Lower lobe of right lung (tissue), 2 donors: Measurements from ENCODE around the gene CYB5D1. TPM values are rescaled to one million over a fixed set of nuclear protein-coding genes. Genes with fewer than 3 reads are reported as not detected.

Source experiments
- ATAC-seq, 2 donors: fragments of 200-7000 bp; cut with Tn5 transposase; one replicate each; pipeline ENCODE4 v1.9.1; 2020 to 2022; ENCODE audit warnings: mild to moderate bottlenecking in 2 of 2, moderate library complexity in 2 of 2
- DNase-seq: peaks from one replicate; pipeline ENCODE4 v3.0.0-alpha.2; 2020
- H3K27ac ChIP-seq: fragments of 200-600 bp; one replicate; pipeline ENCODE4 v1.8.0; 2022
- H3K27me3 ChIP-seq: fragments of 200-600 bp; one replicate; pipeline ENCODE4 v1.8.0; 2022; ENCODE audit warnings: low read depth
- H3K36me3 ChIP-seq: fragments of 200-600 bp; one replicate; pipeline ENCODE4 v1.8.0; 2022; ENCODE audit warnings: mild to moderate bottlenecking
- H3K4me1 ChIP-seq: fragments of 200-600 bp; one replicate; pipeline ENCODE4 v1.8.0; 2022
- H3K4me3 ChIP-seq: fragments of 200-600 bp; one replicate; pipeline ENCODE4 v1.8.0; 2022; ENCODE audit warnings: mild to moderate bottlenecking
- H3K9me3 ChIP-seq: fragments of 200-600 bp; one replicate; pipeline ENCODE4 v1.8.0; 2022
- intact Hi-C: fragments of 100-400 bp; cut with DNase I; formaldehyde crosslinking; loops from one replicate; pipeline ENCODE4 v1.11.0; 2022
- total RNA-seq: library from RNA; stranded (reverse); fragmentation: NEBNext Ultra II Directional; extraction: Animal tissue kit (Norgen Biotek cat#: 25700); gene quantifications from one replicate; pipeline ENCODE4 v1.2.1, GENCODE V29; 2021
- TF ChIP-seq, protein P1 (sequence below): fragments of 200-600 bp; IDR thresholded peaks from one replicate; pipeline ENCODE4 v1.8.0; 2022; ENCODE audit warnings: antibody characterized with exemption, mild to moderate bottlenecking
- donor health status: DM: no; HTN: yes; CAD: no; lungs with severe emphysema.

CYB5D1 gene
- total RNA-seq, 1 donor from 2014 or later: 12.6 TPM

DNA sequence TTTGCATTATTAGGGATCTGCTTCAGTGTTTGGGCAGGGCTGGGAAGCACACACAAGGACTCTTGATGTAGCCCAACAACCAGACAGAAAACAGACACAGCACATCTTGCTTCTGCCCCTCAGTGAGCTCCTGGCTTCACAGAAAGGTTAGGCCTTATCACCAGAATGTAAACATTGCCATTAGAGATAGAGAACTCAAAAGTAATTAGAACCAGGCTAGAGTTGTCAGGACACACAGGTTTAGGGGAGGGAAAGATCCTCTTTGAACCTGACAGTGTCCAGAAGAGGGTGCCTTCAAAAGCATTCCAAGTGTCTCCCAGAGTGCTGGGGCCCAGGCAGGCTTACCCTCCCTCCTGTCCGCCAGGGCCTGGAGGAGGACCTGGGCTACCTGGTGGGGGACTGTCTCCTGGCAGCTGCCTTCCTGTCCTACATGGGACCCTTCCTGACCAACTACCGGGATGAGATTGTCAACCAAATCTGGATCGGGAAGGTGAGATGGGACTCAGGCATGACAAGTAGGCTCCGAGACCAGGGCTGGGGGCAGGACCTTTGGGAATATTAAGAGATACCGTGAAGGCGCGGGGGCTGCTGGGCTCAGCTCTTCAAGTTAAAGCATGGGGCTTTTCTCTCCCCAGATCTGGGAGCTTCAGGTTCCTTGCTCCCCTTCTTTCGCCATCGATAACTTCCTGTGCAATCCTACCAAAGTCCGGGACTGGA, 40.7 kb upstream of the CYB5D1 start:
- no peak overlapping the region for H3K27ac ChIP-seq
- intact Hi-C loops: no loop called here
- no peak for DNase-seq
- H3K36me3 ChIP-seq: no peaks in the 10 kb centered on the region
- H3K4me3 ChIP-seq: no peak overlapping the region
- TF ChIP-seq, protein P1, sequence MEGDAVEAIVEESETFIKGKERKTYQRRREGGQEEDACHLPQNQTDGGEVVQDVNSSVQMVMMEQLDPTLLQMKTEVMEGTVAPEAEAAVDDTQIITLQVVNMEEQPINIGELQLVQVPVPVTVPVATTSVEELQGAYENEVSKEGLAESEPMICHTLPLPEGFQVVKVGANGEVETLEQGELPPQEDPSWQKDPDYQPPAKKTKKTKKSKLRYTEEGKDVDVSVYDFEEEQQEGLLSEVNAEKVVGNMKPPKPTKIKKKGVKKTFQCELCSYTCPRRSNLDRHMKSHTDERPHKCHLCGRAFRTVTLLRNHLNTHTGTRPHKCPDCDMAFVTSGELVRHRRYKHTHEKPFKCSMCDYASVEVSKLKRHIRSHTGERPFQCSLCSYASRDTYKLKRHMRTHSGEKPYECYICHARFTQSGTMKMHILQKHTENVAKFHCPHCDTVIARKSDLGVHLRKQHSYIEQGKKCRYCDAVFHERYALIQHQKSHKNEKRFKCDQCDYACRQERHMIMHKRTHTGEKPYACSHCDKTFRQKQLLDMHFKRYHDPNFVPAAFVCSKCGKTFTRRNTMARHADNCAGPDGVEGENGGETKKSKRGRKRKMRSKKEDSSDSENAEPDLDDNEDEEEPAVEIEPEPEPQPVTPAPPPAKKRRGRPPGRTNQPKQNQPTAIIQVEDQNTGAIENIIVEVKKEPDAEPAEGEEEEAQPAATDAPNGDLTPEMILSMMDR: no peak
- no peaks in the 10 kb centered on the region for H3K9me3 ChIP-seq
- no peaks in the 10 kb centered on the region for H3K4me1 ChIP-seq
- no peak for ATAC-seq
- no peaks in the 10 kb centered on the region for H3K27me3 ChIP-seq

DNA sequence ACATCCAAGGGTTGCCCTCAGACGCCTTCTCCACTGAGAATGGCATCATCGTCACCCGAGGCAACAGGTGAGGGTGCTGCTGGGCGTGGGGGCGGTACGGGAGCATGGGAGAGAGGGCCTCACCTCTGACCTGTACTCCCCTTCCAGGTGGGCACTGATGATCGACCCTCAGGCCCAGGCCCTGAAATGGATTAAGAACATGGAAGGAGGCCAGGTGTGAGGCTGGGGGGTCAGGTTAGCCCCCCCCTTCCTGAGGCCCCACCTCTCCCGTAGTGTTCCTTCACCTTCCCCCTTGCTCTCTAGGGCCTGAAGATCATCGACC, 40.2 kb upstream of the CYB5D1 start:
- Histone ChIP-seq H3K4me1 (no peaks in the 10 kb centered on the region), H3K36me3 (no peaks in the 10 kb centered on the region), H3K27me3 (no peaks in the 10 kb centered on the region), H3K4me3 (no peak overlapping the region), H3K9me3 (no peaks in the 10 kb centered on the region), H3K27ac (no peak overlapping the region)
- no peak for ATAC-seq
- intact Hi-C loops: no loop called here
- TF ChIP-seq, protein P1: no peak
- no peak for DNase-seq

DNA sequence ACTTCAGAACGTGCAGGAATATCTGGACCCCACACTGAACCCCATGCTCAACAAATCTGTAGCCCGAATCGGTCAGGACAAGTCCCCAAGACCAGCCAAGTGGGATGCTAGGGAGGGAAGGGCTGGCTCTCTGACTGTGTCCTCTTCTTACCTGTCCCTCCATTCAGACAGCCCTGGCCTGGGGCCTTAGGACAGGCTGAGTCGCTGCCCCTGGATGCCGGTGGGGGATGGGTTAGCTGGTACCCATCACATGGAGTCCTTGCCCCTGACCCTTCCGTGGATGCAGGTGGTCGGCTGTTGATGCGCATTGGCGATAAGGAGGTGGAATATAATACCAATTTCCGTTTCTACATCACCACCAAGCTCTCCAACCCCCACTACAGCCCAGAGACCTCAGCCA, 39.8 kb upstream of the CYB5D1 start:
- H3K36me3 ChIP-seq: no peaks in the 10 kb centered on the region
- H3K9me3 ChIP-seq: no peaks in the 10 kb centered on the region
- ATAC-seq (no peak), DNase-seq (no peak)
- intact Hi-C loops: no loop called here
- no peak overlapping the region for H3K4me3 ChIP-seq
- no peaks in the 10 kb centered on the region for H3K27me3 ChIP-seq
- no peak overlapping the region for H3K27ac ChIP-seq
- TF ChIP-seq, protein P1: no peak
- no peaks in the 10 kb centered on the region for H3K4me1 ChIP-seq

DNA sequence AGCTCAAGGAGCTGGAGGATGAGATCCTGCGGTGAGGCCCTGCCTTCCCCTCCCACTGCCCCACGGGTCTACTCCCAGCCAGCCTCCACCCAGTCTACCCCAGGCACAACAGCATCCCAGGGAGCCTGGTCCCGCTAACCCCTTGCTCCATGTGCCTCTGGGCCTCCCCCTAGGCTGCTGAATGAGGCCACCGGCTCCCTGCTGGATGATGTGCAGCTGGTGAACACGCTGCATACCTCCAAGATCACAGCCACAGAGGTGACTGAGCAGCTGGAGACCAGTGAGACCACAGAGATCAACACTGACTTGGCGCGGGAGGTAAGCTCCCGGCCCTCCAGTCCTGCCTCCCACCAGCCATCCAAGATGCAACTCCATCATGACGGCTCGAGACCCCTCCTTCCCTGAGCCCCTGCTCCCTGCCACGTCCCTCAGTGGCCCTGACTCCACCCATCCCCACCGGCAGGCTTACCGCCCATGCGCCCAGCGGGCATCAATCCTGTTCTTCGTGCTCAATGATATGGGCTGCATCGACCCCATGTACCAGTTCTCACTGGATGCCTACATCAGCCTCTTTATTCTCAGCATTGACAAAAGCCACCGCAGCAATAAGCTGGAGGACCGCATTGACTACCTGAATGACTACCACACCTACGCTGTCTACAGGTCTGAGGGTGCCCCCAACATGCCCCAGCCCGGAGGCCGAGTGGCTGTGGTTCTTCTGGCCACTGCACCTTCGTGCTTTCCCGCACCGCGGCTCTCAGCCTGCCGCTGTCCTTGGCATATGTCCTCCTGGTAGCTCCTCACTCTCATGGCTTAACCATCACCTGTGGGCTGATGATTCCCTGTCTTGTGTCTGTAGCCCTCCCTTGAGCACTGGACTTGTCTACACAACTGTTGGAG, 38.8 kb upstream of the CYB5D1 start:
- no peaks in the 10 kb centered on the region for H3K4me1 ChIP-seq
- no peaks in the 10 kb centered on the region for H3K9me3 ChIP-seq
- no peaks in the 10 kb centered on the region for H3K36me3 ChIP-seq
- intact Hi-C loops: no loop called here
- H3K27me3 ChIP-seq: no peaks in the 10 kb centered on the region
- no peak for DNase-seq
- TF ChIP-seq, protein P1: no peak
- ATAC-seq: no peak
- H3K27ac ChIP-seq: no peak overlapping the region
- no peak overlapping the region for H3K4me3 ChIP-seq

DNA sequence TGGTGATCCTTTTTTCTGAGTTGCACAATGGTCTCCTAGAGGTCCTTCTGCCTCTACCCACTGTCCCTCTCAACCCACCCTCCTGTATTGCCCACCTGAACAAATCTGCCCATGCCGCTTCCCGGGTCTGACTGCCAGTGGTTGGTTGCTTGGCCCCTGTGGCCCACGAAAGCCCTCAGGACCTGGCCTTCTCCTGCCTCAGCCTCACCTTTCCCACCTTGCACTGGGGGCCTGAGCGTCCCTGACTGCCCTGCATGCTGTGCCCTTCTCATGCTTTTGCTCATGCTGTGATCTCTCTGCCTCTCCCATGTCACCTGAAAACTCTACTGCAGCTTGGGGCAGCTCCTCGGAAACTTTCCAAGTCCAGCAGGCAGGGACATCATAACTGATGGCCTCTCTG, 37.6 kb upstream of the CYB5D1 start:
- H3K9me3 ChIP-seq: no peaks in the 10 kb centered on the region
- H3K36me3 ChIP-seq: no peaks in the 10 kb centered on the region
- H3K27me3 ChIP-seq: no peaks in the 10 kb centered on the region
- H3K4me1 ChIP-seq: no peaks in the 10 kb centered on the region
- no peak for DNase-seq
- H3K27ac ChIP-seq: no peak overlapping the region
- TF ChIP-seq, protein P1: no peak
- ATAC-seq: no peak
- intact Hi-C loops: no loop called here
- no peak overlapping the region for H3K4me3 ChIP-seq
